GM18907 (cell line): ENCODE measurements around the gene NSDHL.
"Not testable (repeated sequence)": the region's sequence is repeated elsewhere in the genome, so short reads cannot be mapped to it uniquely, and the experiment has no call there.

Source experiments
- ATAC-seq: cut with Tn5 transposase; IDR thresholded peaks from one replicate; pipeline ENCODE4 v1.9.1; 2021; ENCODE audit warnings: mild to moderate bottlenecking, moderate library complexity; ENCODE audit not compliant: unreplicated experiment

NSDHL gene

DNA sequence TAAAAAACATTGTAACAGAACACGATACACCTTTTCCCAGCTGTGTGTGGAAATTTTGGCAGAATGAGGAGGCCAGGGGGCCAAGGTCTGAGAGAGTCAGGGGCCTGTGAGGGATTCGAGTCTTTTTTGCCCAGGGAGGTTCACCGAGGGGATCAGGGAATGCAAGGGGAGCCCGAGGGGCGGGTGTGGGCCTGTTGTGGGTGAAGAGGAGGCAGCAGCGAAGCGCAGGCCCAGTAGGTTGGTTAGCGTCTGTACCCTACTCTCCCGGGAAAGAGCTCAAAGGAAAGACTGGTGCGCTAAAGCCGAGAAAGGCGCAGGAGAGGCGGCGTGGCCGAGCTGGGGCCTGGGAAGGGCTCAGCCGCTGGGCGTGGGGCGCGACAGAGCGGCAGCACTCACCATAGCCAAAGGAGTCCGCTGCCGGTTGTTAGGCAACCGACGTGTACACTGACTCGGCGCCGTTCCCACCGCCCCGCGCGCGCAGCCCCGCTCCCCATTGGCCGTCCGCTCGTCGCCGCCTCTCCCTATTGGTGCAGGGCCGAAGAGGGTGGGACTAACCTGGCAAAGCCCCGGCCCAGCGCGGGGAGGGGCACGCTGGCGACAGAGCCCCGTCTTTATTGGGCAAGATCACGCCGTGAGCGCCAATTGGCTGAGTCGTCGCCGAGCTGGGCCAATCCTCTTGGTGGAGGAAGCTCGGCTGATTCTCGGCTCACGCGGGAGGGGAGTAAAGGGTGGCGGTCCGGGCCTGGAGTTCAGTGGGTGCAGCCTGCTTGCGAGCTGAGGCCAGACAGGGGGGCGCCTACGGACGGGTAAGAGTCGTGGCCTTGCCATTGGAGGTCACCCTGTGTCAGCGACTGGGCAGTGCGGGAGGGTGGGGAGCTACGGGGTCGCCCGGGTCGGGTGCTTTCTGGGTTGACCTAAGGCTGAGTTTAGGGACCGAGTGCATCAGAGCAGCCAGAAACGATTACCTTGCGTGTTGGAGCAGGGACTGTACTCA, at the start of gene NSDHL, which contains the start of gene CETN2:
TSS of gene NSDHL (plus strand) at position 752 of the 994 bp plus-strand sequence. CDS start 15,262 bp downstream, outside the sequence.
TSS of gene CETN2 (minus strand) at position 446 of the 994 bp plus-strand sequence. CDS start at position 399, 47 bp downstream.
- peak; percentile 99 for ATAC-seq

DNA sequence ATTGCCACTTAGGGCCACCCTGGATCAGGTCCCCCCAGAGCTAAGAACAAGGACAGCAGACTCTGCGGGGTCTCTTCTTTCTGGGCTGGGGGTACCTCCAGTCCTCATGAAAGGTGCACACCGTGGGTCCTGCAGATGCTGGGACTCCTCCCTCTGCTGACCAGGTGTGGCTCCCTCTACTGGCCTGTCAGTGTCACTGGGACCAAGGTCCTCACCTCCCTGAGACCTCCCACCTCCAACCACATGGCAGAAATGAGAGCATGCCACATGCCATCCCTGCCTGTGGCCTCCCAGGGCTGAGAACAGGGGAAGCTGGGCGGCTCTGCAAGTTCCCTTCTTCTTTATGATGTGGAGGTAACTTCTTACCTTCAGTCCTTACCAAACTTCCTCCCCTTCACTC, 43.8 kb upstream of the NSDHL start:
- ATAC-seq, result peak; percentile 84

DNA sequence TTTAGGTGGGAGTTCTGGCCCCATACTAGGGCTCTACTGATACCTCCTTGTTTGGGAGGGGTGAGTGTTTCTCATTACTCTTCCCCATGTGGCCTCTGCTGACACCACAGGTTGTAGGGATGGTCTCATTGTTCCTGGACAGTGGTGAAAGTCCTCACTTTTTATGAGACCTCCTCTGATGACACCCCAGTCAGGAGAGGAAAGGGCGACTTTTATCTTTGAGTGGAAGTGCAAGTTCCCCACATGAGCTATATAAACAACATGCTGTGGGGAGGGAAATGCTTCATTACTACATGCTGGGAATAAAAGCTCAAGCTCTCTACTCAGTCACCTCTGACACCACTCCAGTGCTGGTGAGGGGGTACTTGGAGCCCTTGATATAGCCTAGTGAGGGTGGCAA, 31.9 kb upstream of the NSDHL start:
- no peak for ATAC-seq

DNA sequence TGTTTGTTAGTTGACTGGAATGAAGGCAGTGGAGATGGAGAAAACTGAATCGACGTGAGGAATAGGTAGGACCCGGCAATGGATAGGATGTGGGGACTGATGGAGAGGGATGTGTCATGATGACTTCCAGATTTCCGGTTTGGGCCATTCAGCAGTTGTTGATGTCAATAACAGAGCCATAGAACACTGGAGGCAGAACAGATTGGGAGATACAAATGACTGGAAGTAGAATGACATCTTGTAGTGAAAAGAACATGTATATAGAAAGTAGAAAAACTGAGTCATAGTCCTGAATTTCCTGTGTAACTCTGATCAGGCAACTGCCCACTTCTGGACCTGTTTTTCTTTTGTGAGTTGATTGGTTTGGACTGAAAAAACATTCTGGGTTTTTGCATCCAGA, 24.8 kb upstream of the NSDHL start:
- ATAC-seq, result no peak

DNA sequence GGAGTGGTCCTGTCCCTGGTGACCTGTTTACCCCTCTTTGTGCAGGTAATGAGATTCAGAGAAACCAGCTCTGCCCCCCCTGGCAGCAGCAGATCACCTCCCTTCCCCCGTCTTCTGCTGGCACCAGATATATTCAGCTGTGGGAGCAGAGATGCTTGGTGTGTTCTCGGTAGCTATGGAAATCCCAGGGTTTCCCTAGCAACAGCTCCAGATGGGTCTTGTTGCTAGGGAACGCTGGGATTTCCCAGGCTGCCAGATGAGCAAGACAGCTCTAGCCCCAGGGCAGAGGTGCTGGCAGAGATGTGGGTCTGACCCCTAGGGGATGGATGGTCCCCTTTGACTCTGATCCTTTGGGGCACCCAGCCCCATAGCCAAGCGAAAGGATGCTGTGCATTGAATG, 20.5 kb upstream of the NSDHL start:
- ATAC-seq, result no peak

DNA sequence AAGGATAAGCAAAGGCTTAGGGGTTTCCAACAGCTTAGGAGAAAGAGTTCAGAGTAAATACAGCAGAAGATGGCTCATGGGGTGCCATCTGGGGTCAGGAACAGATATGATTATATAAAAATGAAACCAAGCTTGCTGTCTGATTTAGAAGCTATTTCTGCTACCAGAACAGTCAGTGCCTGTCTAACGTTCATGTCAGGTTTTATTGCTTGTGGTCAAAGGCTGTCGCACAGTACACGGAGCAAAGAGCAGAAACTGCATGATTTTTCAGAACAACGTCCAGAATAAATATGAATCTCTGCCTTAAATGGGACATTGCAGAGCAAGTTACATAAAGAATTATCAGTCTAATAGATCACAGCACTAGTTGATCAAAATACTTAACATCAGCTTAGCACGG, 17.7 kb upstream of the NSDHL start:
- ATAC-seq, result no peak

DNA sequence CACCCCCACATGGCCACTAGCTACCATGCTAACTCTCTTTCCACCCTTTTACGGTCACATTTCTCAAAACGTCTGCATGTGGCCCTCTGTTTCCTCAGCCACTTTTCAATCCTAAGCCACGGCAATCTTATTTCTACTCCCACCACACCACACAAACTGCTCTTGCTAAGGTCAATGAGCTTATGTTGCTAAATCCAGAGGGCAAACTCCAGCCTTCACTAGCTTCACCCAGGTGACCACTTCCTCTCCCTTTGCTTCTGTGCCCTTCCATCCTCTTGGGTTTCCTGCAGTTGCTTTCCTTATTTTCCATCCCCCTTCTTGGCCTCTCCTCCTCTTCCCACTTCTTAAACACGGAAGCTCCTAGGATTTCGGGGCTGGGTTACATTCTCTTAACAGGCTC, 16.8 kb upstream of the NSDHL start:
- no peak for ATAC-seq

DNA sequence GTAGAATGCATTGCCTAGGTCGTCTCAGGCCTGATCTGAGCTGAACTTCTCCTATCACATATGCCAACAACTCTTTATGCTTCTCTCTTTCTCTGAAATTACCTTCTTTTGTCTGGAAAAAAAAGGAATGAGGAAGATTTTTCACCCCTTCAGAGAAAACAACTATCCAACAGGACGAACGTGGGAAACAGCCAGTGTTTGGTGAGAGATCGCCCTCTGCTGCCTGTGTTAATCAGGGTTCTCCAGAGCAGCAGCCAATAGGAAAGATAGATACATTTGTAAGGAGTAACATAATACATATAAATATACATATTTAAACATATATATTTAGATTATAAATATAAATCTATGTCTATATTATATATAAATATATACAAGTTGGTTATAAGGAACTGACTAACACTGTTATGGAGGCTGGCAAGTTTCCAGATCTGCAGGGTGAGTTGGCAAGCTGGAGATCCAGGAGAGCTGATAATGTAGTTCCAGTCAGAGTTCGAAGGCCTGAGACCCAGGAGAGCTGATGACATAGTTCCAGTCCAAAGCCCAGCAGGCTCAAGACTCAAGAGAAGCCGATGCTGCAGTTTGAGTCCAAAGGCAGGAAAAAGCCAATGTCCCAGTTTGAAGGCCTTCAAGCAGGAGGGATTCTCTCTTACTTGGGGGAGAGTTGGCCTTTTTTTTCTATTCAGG, 13.6 kb upstream of the NSDHL start:
- ATAC-seq, result no peak

DNA sequence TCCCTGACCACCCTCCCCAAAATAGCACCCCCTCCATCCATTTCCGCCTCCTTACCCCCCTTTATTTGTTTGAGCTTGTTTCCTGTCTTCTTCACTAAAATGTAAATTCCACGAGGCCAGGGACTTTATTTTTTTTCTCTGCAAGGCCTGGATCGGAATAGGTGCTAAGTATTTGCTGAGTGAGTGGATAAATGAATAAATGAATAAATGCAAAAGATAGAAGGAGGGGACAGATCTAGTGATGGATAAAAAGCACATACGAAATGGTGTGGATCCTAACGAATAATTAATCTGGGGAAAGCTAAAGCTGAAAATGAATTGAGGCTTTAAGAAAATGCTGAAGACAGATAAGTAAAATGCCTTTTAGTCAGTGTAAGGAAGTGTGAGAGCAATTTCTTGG, 12.5 kb upstream of the NSDHL start:
- no peak for ATAC-seq

DNA sequence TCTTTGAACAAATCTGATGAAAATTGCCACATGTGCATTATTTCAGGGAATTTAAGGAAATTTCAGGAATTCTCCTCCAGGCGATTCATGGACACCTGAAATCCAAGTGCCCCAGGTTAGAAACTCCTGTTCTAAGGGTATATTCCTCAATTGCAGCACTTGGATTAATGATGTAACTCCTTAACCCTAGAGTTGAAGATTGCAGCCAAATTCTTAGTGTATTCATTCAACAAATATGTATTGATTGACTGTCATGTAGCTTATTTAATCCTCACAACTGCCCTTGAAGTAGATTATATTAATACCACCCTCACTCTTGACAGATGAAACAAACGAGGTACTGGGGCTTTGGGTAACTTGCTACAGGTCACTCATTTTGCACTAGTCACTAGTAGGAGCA, 11.6 kb upstream of the NSDHL start:
- no peak for ATAC-seq

DNA sequence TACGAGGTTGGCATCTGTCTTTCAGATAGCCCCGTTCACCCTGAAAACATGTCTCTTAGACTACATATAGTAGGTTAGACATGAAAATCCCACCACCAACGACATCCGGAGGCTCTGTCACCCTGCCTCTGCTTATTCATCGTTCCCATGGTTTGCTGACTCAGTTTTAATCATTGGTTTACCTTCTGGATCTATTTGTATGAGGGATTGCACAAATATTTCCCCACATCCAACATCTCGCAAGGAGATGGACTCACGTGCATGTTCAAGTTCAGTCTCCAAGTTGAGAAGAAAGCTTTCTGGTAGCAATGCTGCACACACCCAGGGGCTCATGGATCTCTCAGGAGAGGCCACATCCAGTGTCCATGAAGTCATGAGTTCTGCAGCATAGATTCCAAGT, 11.1 kb upstream of the NSDHL start:
- no peak for ATAC-seq

DNA sequence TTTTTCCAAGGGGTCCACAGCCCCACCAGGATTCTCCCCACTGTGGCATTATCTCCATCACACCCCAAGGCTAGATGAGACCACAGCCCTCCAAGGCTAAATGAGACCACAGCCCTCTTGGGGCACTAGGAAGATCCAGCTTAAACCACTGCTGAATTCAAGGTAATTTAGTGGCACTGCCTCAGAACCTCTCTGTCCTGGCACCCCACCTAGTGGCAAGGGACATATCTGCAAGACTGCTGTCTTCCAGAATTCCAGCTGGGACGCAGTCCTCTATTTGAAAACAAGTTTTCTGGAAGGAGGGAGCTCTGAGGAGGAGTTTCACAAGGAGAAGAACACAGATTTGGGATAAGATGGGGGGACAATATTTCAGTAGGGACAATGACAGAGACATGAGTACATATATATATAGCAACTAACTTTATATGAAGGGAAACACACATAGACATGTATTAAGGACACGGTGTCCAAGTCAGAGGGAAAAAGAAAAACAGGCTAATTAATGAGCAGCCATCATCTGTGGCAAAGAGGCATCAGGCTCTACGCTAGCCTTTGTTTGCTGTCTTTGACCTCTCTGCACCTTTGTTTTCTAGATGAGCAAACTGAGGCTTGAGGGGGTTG, 9.6 kb upstream of the NSDHL start:
- ATAC-seq, result peak; percentile 47

DNA sequence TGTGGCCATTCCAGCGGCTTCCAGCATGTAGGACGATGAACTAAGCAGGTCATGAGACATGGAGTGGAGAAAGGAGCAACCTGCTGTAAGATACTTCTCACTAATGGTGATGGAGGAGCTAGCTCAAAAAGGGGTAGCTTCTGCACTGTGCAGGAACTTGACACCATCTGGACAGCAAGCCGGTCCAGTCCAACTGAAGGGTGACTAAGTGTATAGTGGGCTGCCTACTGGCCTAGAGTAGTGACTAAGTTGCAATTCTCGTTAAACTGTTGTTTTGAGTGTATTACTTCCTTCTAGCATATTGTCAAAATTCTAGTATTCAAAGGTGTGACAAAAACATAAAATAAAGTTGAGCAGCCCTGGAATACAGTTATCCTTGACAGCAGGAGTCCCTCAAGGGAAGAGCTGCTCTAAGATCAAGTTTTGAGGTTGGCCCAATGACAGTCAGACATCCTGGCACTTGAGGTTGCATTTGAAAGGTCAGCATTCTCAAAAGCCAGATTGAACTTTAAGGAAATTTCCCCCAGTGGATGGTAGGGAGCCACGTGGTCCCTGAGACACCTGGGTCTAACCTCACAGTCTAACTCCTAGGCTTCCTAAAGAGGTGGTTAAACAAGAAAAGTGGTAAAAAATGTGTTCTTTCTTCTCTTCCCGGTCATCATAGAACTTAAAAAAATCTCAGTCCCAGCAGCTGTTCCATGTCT, 8.3 kb upstream of the NSDHL start:
- ATAC-seq, result no peak

DNA sequence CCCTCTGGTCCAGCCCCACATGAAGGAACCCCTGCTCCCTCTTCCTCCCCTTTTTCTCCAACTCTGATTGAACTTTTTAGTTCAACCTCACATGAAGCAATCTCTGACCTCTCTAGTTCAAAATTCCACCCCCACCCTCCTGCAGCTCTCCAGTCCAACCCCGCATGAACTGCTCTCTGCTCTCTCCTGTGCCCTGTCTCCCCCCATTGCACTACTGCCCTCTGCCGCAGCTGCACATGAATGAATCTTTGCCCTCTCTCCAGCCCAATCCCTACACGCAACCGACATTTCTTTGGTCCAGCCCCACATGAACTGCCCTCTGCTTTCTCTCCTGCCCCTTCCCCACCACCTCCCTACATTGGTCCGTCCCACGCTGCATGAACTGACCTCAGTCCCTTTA, 7.2 kb upstream of the NSDHL start:
- ATAC-seq, result no peak

DNA sequence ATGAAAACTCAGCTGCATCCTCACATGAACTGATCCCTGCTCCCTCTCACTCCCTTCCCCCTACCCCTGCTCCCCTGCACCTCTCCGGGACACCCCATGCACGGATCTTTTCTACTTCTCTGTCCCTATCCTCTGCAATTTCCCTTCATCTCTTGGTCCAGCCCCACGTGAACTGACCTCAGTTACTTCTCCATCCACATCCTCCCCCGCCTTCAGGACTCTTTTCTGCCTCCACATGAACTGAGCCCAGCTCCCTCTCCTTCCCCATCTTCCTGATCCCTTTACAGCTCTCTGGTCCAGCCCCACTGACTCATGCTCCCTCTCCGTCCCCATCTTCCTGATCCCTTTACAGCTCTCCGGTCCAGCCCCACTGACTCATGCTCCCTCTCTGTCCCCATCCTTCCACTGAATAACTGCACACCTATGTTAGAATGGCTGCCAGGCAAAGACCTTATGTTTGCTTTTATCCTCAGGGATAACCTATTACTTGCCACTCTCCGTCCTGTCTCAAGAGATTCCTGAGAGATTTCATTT, 6.0 kb upstream of the NSDHL start:
- ATAC-seq, result no peak

DNA sequence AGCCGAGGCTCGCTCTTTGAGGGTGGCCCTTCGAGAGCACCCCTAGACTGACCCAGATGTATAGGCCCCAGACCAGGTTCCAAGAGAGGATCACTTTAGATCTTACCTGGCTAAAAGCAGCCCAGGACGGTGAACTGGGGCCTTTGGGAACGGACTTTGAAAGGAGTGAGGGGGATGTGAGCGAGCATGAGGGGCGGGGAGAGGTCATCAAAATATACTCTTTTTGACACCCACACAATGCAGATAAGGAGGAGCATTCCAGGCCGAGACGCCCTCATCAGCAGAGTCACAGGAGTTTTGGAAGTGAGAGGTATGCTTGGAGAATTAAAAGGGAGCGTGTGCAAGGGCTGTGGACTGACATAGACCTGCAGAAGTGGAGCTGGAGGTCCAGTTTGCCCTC, 528 bp downstream of the NSDHL start:
- ATAC-seq, result no peak

DNA sequence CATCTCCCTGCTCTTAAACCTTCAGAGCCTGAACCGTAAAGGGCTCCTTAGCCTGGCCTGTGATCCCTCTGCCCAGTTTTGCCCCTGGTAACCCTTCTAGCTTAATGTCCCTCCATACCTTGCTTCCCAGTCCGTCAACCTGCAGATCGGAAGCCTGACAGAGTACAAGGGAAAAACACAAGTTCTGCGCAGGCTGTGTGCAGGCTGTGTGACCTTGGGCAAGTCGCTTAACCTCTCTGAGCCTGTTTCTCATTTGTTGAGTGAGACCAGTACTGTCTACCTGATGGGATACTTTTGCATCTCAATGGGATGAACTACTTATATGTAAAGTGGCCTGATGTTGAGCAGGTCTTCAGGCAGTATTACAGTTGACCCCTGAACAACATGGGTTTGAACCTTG, 1.7 kb downstream of the NSDHL start:
- ATAC-seq, result no peak

DNA sequence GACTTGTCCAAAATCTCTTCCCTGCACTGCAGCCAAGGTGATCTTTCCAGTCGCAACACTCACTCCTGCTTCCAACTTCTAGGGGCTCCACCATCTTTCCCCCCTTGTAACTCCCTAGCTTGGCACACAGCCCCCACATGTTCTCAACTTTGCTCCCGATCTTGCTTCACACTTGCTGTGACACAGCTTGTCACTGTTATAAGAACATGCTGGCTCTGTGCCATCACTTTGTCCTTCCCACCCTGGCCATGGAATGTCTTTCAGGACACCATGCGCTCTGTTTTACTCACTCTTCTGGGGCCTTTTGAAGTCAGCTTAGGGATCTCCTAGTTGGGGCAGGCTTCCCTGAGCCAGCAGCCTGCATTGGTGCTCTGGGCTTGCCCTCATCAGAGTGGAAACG, 2.5 kb downstream of the NSDHL start:
- ATAC-seq, result no peak

DNA sequence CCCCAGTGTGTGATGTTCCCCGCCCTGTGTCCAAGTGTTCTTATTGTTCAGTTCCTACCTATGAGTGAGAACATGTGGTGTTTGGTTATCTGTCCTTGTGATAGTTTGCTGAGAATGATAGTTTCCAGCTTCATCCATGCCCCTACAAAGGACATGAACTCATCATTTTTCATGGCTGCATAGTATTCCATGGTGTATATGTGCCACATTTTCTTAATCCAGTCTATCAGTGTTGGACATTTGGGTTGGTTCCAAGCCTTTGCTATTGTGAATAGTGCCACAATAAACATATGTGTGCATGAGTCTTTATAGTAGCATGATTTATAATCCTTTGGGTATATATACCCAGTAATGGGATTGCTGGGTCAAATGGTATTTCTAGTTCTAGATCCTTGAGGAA, 4.6 kb downstream of the NSDHL start:
- not testable (repeated sequence) for ATAC-seq

DNA sequence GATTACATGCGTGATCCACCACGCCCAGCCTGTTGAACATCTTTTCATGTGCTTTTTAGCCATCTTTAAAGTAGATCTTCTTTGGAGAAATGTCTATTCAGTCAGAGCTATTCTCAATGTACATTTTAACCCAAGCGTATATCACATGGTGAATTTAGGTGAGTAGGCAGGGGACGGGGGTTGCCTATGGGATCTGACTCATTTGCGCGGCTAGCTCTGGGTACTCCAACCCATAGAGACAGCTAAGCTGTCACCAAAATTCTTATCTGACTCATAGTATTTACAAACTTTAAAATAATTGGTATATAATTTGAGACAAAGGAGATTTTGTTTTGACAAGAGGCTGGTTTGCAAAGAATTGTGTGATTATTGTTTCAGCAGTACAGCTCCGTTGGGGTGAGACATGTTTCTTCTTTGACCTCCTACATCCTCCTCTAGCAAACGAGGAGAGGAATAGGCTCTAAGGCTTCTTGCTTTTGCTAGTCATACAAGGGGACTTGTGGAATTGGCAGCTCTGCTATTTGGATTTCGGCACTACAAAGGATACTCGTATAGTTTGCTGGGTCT, 12.0 kb downstream of the NSDHL start:
- ATAC-seq, result no peak
